Stimulated activated naive CD4-positive, alpha-beta T cell treated with Interleukin-2 at 50 U/mL for 16 hours (primary cell): ENCODE measurements around the gene OR5V1.
"Not testable (repeated sequence)": the region's sequence is repeated elsewhere in the genome, so short reads cannot be mapped to it uniquely, and the experiment has no call there.

Experiments used
- DNase-seq: peaks from one replicate; lab custom pipeline; 2025; lab: John Stamatoyannopoulos, UW

The OR5V1 gene

GRCh38 chr6:29368765-29369164, at the start of gene OR5V1:
OR5V1 (minus strand) TSS chr6:29368865; CDS start chr6:29356195, 12,670 bp downstream.
- DNase-seq = no peak

GRCh38 chr6:29414588-29414987, 45.9 kb upstream of the OR5V1 start, which contains the start of gene OR12D1:
OR12D1 (plus strand) TSS chr6:29414928.
- DNase-seq = no peak

- no peak for DNase-seq
Measured at GRCh38 chr6:29403801-29404200, 35.1 kb upstream of the OR5V1 start.

GRCh38 chr6:29399525-29399924, 30.9 kb upstream of the OR5V1 start:
- DNase-seq = no peak

GRCh38 chr6:29395331-29395730, 26.7 kb upstream of the OR5V1 start, which contains the start of gene OR12D2:
OR12D2 (plus strand) TSS chr6:29395631; CDS start chr6:29396700, 1,069 bp downstream.
- DNase-seq = no peak

- no peak for DNase-seq
Measured at GRCh38 chr6:29388533-29388932, 19.9 kb upstream of the OR5V1 start.

GRCh38 chr6:29376003-29376402, 7.3 kb upstream of the OR5V1 start:
- DNase-seq = no peak

- no peak for DNase-seq
Measured at GRCh38 chr6:29375191-29375590, 6.5 kb upstream of the OR5V1 start, which contains the start of gene OR12D3. OR12D3 (minus strand) TSS chr6:29375291; CDS start chr6:29375287, 4 bp downstream.

- no peak for DNase-seq
Measured at GRCh38 chr6:29355603-29356002, 13.1 kb downstream of the OR5V1 start.

- no peak for DNase-seq
Measured at GRCh38 chr6:29354980-29355379, 13.7 kb downstream of the OR5V1 start.

GRCh38 chr6:29349348-29349747, 19.3 kb downstream of the OR5V1 start:
- DNase-seq = not testable (repeated sequence)

- no peak for DNase-seq
Measured at GRCh38 chr6:29345380-29345779, 23.3 kb downstream of the OR5V1 start.

- DNase-seq = no peak
Measured at GRCh38 chr6:29336269-29336668, 32.4 kb downstream of the OR5V1 start.

GRCh38 chr6:29332676-29333075, 36.0 kb downstream of the OR5V1 start:
- no peak for DNase-seq

GRCh38 chr6:29325777-29326176, 42.9 kb downstream of the OR5V1 start:
- DNase-seq = no peak

- not testable (repeated sequence) for DNase-seq
Measured at GRCh38 chr6:29323332-29323731, 45.3 kb downstream of the OR5V1 start.

GRCh38 chr6:29319931-29320330, 48.7 kb downstream of the OR5V1 start:
- DNase-seq = no peak
